ENCODE measurements around the gene C12orf76.

DNA sequence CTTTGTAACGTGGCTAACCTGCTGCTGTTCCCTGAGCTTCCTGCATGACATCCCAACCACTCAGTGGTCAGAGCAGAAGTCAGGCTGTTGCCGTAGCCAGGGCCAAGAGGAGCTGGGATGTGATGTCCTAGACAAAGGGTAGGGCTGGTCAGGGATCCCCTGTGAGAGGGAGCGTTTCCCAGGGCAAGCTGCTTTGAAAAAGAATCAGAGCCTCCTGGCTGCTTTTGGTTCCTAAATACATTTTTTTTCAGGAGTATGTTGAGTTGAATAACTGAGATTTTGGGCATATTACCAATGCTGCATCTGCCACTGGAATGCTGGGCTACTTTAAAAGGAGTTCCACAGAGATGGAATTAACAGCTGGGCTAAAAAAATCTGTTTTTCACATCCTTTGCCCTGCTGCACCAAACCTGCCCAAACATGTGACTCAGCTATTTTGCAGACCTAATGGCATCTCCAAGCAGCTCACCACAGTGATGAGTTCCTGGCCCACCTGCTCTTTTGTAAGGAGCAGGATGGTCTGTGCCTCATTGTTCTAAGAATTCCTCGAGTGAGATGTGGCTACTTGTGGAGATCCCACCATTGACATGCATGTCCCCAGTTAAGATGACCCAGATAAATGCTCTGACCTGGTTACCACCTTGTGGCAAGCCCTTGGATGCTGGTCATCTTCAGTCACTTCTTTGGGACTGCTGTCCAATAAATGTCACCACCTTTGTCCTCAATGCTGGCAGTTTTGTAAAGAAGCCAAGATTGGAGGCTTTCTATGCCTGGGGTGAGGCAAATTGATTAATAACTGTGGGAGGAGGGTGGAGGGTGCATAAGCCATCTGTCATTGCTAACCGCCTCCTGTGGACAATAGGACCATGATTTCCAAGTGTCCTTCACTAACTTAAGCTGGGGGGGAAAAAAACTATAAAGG, 25.0 kb downstream of the C12orf76 start:
- TF ChIP-seq, protein P1, sequence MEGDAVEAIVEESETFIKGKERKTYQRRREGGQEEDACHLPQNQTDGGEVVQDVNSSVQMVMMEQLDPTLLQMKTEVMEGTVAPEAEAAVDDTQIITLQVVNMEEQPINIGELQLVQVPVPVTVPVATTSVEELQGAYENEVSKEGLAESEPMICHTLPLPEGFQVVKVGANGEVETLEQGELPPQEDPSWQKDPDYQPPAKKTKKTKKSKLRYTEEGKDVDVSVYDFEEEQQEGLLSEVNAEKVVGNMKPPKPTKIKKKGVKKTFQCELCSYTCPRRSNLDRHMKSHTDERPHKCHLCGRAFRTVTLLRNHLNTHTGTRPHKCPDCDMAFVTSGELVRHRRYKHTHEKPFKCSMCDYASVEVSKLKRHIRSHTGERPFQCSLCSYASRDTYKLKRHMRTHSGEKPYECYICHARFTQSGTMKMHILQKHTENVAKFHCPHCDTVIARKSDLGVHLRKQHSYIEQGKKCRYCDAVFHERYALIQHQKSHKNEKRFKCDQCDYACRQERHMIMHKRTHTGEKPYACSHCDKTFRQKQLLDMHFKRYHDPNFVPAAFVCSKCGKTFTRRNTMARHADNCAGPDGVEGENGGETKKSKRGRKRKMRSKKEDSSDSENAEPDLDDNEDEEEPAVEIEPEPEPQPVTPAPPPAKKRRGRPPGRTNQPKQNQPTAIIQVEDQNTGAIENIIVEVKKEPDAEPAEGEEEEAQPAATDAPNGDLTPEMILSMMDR (conservative IDR thresholded peaks at IDR 0.05), result no peak
- no peak for TF ChIP-seq ZFX (IDR thresholded peaks at IDR 0.05)
